Measurements from ENCODE around the gene OSGIN1. TPM values are rescaled to one million over a fixed set of nuclear protein-coding genes. Genes with fewer than 3 reads are reported as not detected.

OSGIN1 gene
- total RNA-seq, 1 experiment from 2014 or later, result 9.8 TPM

GRCh38 chr16:83963277-83964119, 10.5 kb downstream of the OSGIN1 start:
- Histone ChIP-seq H3K27ac (ENCODE audit: low read length) (no peak overlapping the region), H3K79me2 (ENCODE audit: low read length) (no peaks in the 10 kb centered on the region), H3K36me3 (ENCODE audit: low read depth, low read length) (no peaks in the 10 kb centered on the region; the same call in 1 of the 2 replicates), H3K4me1 (ENCODE audit: insufficient read depth, low read length) (no peaks in the 10 kb centered on the region), H3K9me2 (replicated peaks; ENCODE audit: low read length) (no peaks in the 10 kb centered on the region), H3K27me3 (ENCODE audit: low read length) (no peaks in the 10 kb centered on the region), H4K20me1 (ENCODE audit: low read length) (no peaks in the 10 kb centered on the region), H3F3A (ENCODE audit: low read length, unreplicated experiment) (no peaks in the 10 kb centered on the region), H3K9me3 (ENCODE audit: low read length) (no peaks in the 10 kb centered on the region), H3K4me3 (ENCODE audit: low read length) (no peak overlapping the region), H2AFZ (ENCODE audit: low read length) (no peak overlapping the region), H3K9ac (ENCODE audit: low read length) (no peak overlapping the region), H3K4me2 (ENCODE audit: low read length) (no peak overlapping the region)
- intact Hi-C loops (cut with micrococcal nuclease), result no loop called here
- ChIA-PET CTCF (no interaction called here), POLR2A (ENCODE audit: unreplicated experiment) (no interaction called here)
- DNase-seq (no peak), ATAC-seq (no peak)
- TF ChIP-seq EZH2 (IDR thresholded peaks at IDR 0.05; ENCODE audit: low read length, unreplicated experiment), result no peak
- no peak for TF ChIP-seq CTCF (conservative IDR thresholded peaks at IDR 0.05; ENCODE audit: low read depth, low read length)
- BruUV-seq (replicated peaks), result no TSS peak

- Histone ChIP-seq H4K20me1 (ENCODE audit: low read length) (no peaks in the 10 kb centered on the region), H2AFZ (ENCODE audit: low read length) (no peak overlapping the region), H3F3A (ENCODE audit: low read length, unreplicated experiment) (no peaks in the 10 kb centered on the region), H3K79me2 (ENCODE audit: low read length) (no peaks in the 10 kb centered on the region), H3K4me2 (ENCODE audit: low read length) (no peak overlapping the region), H3K4me1 (ENCODE audit: insufficient read depth, low read length) (no peaks in the 10 kb centered on the region), H3K36me3 (ENCODE audit: low read depth, low read length) (no peaks in the 10 kb centered on the region; the same call in 1 of the 2 replicates), H3K9me3 (ENCODE audit: low read length) (no peaks in the 10 kb centered on the region), H3K4me3 (ENCODE audit: low read length) (no peak overlapping the region), H3K9me2 (replicated peaks; ENCODE audit: low read length) (no peaks in the 10 kb centered on the region), H3K9ac (ENCODE audit: low read length) (no peak overlapping the region), H3K27ac (ENCODE audit: low read length) (no peak overlapping the region), H3K27me3 (ENCODE audit: low read length) (no peaks in the 10 kb centered on the region)
- ChIA-PET POLR2A (ENCODE audit: unreplicated experiment) (no interaction called here), CTCF (no interaction called here)
- DNase-seq (no peak), ATAC-seq (no peak)
- TF ChIP-seq CTCF (conservative IDR thresholded peaks at IDR 0.05; ENCODE audit: low read depth, low read length), result no peak
- TF ChIP-seq EZH2 (IDR thresholded peaks at IDR 0.05; ENCODE audit: low read length, unreplicated experiment), result no peak
- no peak for TF ChIP-seq EZH2phosphoT487 (IDR thresholded peaks at IDR 0.05; ENCODE audit: borderline replicate concordance, low read length)
- intact Hi-C loops (cut with micrococcal nuclease), result no loop called here
- BruUV-seq (replicated peaks), result no TSS peak
Observed at GRCh38 chr16:83964684-83965443, 11.8 kb downstream of the OSGIN1 start.
